ENCODE data around the gene NR3C2.

The NR3C2 gene

GRCh38 chr4:148302416-148302815 lies 139.8 kb downstream of the NR3C2 start:
- no peak for DNase-seq

- no peak for DNase-seq
Measured at GRCh38 chr4:148300877-148301276, 141.3 kb downstream of the NR3C2 start.

- no peak for DNase-seq
Measured at GRCh38 chr4:148299337-148299736, 142.9 kb downstream of the NR3C2 start.

GRCh38 chr4:148296498-148296897 lies 145.7 kb downstream of the NR3C2 start:
- no peak for DNase-seq

GRCh38 chr4:148295642-148296041 lies 146.6 kb downstream of the NR3C2 start:
- DNase-seq = no peak

- DNase-seq = no peak
Measured at GRCh38 chr4:148293571-148293970, 148.6 kb downstream of the NR3C2 start.

GRCh38 chr4:148292686-148293085 lies 149.5 kb downstream of the NR3C2 start:
- no peak for DNase-seq

- no peak for DNase-seq
Measured at GRCh38 chr4:148289740-148290139, 152.5 kb downstream of the NR3C2 start.

- DNase-seq = no peak
Measured at GRCh38 chr4:148288448-148288847, 153.8 kb downstream of the NR3C2 start.

GRCh38 chr4:148287111-148287510 lies 155.1 kb downstream of the NR3C2 start:
- DNase-seq = no peak

- DNase-seq = no peak
Measured at GRCh38 chr4:148286012-148286411, 156.2 kb downstream of the NR3C2 start.

GRCh38 chr4:148283665-148284064 lies 158.5 kb downstream of the NR3C2 start:
- no peak for DNase-seq

- DNase-seq = no peak
Measured at GRCh38 chr4:148278310-148278709, 163.9 kb downstream of the NR3C2 start.

GRCh38 chr4:148275266-148275665 lies 166.9 kb downstream of the NR3C2 start:
- no peak for DNase-seq

- DNase-seq = no peak
Measured at GRCh38 chr4:148273501-148273986, 168.7 kb downstream of the NR3C2 start.

- DNase-seq = no peak
Measured at GRCh38 chr4:148271166-148271565, 171.0 kb downstream of the NR3C2 start.

GRCh38 chr4:148270630-148271029 lies 171.6 kb downstream of the NR3C2 start:
- no peak for DNase-seq

GRCh38 chr4:148268835-148269234 lies 173.4 kb downstream of the NR3C2 start:
- DNase-seq = no peak

- DNase-seq = no peak
Measured at GRCh38 chr4:148266921-148267320, 175.3 kb downstream of the NR3C2 start.

- no peak for DNase-seq
Measured at GRCh38 chr4:148266240-148266639, 176.0 kb downstream of the NR3C2 start.

GRCh38 chr4:148265627-148266026 lies 176.6 kb downstream of the NR3C2 start:
- no peak for DNase-seq

GRCh38 chr4:148263802-148264201 lies 178.4 kb downstream of the NR3C2 start:
- no peak for DNase-seq

- DNase-seq = no peak
Measured at GRCh38 chr4:148263127-148263526, 179.1 kb downstream of the NR3C2 start.

GRCh38 chr4:148261848-148262247 lies 180.4 kb downstream of the NR3C2 start:
- DNase-seq = no peak

GRCh38 chr4:148259841-148260240 lies 182.4 kb downstream of the NR3C2 start:
- DNase-seq = no peak

GRCh38 chr4:148258535-148258934 lies 183.7 kb downstream of the NR3C2 start:
- no peak for DNase-seq
